CD4-positive, alpha-beta T cell treated with Interferon alpha-2 for 1 hour (primary cell): ENCODE results near the gene SPIRE1.
"Not testable (repeated sequence)": the region's sequence is repeated elsewhere in the genome, so short reads cannot be mapped to it uniquely, and the experiment has no call there.

ENCODE experiments used
- DNase-seq, 2 donors: peaks; one replicate each; pipeline ENCODE4 v3.0.0-alpha.2; 2020 to 2022

The SPIRE1 gene

DNA sequence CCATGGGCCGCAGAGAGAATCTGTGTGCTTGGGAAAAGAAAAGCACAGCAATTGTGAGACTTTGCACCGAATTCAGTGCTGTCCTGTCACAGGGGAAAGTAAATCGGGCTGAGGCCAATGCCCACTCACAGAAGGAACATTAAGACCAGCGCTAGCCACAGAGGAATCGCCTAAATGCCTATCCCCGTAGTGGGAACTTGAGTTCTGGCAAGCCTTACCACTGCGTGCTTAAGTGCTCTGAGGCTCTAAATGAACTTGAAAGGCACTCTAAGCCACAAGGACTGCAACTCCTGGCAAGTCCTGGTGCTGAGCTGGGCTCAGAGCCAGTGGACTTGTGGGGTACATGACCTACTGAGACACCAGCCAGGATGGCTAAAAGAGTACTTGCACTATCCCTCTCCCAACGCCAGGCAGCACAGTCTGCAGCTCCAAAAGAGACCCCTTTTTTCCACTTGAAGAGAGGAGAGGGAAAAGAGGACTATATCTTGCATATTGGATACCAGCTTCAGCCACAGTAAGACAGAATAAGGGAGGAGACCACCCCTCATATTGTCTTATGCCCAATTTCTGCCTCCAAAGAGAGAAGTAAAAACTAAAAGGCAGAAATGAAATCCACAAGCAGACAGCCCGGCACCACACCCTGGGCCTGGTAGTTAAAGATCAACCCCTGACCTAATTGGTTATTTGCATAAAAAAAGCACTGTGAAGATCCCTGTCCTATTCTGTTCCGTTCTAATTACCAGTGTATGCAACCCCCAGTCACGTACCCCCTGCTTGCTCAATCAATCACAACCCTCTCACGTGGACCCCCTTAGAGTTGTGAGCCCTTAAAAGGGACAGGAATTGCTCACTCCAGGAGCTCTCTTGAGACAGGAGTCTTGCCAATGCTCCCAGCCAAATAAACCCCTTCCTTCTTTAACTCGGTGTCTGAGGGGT lies 105.7 kb downstream of the SPIRE1 start:
- DNase-seq, result not testable (repeated sequence)

DNA sequence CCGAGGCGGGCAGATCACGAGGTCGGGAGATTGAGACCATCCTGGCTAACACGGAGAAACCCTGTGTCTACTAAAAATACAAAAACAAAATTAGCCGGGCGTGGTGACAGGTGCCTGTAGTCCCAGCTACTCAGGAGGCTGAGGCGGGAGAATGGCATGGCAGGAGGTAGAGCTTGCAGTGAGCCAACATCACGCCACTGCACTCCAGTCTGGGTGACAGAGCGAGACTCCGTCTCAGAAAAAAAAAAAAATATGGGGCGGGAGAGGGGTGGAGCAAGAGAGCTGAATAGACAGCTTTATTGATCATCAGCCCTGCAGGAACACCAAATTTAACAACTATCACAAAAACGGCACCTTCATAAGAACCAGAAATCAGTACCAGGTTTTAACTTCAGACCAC lies 106.4 kb downstream of the SPIRE1 start:
- DNase-seq, result not testable (repeated sequence)

DNA sequence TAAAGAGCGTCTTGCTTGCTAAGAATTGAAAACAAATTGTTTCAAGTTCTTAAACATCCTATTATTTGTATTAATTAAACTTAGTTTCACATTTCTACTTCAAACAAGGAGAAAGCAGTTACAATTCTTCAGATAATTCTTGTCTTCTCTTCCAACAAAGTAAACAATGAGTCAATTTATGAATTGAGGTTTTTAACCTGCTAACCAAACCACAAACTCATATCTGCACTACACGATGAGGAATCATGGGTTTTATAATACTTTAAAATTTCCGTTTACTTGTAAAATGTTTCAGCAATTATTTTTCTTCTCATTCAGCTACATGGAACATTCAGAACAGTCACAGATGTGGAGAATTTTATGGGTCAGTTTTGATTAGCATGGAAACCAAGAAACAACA lies 114.2 kb downstream of the SPIRE1 start:
- no peak for DNase-seq

DNA sequence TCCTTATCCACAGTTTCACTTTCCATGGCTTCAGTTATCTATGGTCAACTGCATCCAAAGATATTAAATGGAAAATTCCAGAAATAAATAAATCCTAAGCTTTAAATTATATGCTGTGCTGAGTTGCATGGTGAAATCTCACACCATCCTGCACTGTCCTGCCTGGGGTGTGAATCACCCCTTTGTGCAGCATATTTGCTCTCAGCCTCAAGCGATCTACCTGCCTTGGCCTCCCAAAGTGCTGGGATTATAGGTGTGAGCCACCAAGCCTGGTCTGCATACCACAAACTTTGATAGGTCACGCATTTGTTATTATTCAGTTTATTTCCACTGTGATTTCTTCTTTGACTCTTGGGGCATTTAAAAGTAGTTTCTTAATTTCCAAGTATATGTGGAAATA lies 117.2 kb downstream of the SPIRE1 start:
- DNase-seq, result no peak

DNA sequence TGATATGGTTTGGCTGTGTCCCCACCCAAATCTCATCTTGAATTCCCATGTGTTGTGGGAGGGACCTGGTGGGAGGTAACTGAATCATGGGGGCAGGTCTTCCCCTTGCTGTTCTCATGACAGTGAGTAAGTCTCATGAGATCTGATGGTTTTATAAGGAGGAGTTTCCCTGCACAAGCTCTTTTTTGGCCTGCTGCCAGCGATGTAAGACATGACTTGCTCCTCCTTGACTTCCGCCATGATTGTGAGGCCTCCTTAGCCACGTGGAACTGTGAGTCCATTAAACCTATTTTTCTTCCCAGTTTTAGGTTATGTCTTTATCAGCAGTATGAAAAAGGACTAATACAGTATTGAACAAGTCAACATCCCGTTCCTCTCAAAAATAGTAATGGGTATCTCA lies 118.7 kb downstream of the SPIRE1 start:
- not testable (repeated sequence) for DNase-seq

DNA sequence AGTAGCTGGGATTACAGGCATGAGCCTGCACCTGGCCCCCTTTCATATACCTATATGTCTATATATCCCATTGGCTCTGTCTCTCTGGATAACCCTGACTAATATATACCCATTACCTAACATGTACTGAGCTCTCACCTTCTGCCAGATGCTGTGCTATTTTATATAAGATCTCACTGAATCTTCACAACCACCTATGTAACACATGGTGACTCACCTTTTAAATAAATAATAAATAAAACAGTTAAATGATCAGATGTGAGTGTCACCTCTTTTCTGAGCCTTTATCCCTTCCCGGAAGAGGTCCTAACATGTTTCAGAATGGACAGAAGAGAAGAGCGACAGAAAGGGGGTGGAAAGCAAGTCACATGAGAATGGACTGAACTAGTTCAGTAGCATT lies 123.1 kb downstream of the SPIRE1 start:
- DNase-seq, result no peak

DNA sequence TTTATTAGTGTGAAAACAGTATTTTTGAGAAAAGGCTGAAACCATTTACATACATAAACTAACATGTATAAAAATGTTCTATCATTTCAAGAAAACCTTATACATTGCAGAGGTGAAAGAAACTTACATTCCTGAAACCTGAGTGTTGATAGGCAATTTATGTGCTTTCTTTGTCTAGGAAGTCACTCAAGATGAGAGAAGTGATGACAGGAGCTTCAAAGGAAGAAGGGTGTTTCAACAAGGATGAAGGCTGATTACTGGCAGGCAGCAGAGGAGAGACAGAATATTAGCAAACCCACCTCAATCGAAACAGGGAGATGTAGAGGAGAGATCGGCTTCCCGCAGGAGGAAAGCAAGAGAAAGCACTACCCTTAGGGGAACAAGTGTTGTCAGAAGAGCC lies 125.2 kb downstream of the SPIRE1 start:
- DNase-seq, result no peak

DNA sequence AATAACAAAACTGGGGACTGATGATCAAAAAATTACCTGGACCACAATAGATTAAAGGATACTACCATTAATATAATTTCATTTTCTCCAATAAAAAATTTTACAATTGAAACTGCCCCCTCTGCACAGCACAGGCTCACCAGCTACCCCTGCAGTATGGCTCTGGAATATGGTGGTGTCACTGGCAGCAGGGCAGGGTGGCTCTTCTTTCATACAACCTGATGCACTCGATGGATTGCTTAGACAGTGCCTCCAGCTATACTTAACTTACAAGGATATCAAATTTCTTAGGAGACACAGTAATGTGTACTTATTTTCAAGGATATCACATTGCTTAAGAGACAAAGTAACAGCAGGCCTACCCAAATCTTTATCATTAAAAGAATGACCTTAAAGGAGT lies 126.2 kb downstream of the SPIRE1 start:
- DNase-seq, result no peak

DNA sequence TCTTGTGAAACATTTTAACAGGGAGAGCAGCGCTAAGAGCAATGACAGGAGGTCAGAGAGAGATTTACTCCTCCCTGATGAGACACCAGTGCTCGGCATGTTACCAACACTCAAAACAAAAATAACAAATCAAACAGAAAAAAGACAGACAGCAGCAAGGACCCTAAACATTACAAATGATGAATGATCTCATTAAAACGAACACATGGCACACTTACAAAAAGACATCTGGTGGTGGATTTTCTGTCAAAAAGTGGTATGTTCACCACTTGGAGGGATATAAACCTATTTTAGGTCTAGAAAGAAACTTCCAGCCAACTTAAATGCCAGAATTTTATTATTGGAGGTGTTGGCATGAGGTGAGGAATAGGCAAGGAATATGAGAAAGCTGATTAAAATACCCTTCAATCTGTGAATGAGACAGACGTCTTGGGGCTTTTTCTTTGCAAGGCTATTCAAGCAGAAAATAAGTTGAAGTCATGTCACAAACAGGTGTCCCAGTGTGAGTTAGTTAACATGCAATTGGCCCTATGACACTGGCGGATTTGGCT lies 137.4 kb downstream of the SPIRE1 start:
- no peak for DNase-seq

DNA sequence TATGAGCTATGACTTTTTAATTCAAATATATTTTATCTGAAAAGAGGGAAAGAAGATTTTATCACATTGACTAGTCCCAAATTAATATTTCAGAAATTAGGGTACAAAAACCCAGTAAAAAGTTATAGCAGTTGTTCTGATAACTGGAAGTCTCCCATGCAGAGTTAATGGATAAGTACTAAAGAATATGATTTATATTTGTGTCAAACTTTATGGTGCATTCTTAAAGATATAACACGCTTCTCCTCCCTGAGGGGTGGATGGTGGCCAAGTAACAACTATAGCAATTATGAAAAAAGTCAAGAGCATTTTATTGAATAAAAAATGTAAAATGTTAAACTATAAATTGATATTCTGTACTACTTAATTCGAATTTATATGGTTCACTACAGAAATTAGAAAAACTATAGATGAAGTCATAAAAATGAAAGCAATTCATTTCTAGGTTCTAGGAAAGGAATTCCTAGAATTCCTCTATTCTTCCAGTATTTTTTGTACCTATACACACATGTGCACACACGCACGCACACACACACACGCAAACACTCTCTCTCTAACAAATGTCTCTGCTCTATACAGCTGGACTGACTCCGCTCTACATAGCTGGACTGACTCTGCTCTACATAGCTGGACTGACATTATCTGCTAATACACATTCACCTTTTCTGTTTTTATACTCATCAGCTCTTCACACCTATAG lies 138.9 kb downstream of the SPIRE1 start:
- DNase-seq, result no peak

DNA sequence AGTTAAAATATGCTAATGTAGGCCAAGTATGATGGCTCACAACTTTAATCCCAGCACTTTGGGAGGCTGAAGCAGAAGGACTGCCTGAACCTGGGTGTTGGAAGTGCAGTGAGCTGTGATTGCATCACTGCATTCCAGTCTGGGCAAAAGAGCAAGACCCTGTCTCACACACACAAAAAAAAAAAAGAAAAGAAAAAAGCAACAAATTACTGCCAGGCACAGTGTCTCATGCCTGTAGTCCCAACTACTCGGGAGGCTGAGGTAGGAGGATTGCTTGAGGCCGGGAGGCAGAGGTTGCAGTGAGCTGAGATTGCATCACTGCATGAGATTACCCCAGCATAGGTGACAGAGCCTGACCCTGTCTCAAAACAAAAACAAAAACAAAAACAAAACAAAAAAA lies 139.6 kb downstream of the SPIRE1 start:
- DNase-seq, result no peak

DNA sequence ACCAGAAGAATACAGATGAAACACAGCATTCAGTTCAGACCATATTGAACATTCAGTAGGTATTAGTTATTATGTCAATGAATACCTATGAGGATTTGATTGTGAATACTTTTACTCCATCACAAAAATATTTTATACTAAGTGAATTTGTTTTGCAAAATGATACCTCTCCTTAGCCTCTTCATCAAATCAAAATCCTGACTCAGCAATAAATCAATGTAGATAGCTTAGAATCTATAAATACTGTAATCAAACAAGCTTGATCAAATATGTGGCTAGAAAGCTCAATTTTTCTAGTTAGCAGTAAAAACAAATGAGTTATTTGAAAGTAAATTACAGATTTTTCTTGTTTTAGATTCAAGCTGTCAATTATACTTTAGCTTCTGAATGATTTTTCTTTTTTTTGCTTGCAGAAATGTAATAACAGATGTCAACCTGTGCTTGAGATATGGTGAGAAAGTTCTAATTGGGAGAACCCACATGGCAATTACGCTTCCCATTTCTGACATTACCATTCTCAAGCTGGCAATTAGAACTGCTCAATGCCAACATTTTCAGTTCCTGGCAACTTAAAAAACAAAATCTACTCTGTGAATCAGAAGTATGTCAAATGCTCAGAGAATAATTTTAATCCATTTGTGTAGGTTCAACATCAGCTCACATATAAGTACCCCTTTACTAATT lies 140.6 kb downstream of the SPIRE1 start:
- DNase-seq, result no peak

DNA sequence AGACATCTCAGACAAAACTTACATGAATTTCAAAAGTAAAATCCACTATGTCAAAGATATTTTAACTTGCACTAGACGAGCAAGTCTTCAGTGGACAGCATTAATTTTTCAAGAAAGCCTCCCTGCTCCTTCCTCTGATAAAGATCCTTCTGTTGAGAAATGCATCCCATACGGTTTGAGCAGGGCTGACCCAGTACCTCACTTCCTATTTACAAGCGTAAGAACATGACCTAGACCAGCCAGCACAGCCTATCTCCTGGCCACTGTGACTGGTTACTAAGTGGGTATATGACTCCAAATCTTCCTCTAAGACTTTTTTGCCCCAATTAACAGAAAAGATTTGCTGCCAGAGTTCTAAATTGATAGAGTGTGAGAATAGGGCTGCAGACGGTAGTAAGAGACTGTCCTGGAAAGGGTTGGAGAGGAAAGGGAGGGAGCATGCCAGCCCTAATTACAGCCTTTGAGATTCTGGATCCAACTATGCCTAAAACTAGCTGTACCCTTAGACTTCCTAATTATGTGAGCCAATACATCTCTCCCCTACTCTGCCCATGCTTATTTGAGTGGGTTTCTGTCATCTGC lies 141.8 kb downstream of the SPIRE1 start:
- DNase-seq, result no peak

DNA sequence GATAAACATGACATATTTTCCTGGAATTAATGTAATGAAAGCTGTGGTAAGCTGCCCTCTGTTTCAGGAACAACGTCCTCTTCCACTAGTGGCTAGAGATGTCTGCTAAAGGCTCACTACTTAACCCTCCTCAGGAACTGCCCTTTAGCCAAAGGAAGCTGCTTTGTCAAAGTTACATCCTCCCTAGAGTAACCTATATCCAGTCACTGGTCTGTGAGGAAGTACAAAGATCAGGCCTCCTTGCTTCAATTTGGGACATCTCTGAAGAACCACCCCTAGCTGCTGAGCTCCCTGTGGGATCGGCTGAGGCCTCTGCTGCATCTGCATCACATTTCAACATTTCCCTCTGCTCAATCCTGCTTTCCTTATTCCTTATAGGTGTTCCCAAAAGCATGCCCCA lies 142.4 kb downstream of the SPIRE1 start:
- DNase-seq, result no peak

DNA sequence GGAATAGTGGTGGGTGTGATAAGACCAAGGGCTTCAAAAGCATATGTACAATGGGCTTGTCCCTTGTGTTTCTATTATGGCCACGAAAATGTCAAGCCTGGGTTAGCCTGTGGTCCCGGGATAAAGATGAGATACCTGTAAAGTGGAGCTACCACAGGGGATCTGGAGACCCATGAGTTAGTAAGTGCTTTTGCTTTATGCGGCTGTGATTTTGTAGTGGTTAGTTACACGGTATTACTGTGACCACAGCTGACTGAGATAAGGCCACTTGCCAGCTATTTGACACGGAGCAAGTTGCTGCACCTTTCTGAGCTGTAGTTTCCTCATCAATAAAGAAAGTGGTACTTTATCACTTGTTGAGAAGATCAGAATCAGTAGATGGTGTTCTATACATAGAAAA lies 150.9 kb downstream of the SPIRE1 start:
- DNase-seq, result no peak

DNA sequence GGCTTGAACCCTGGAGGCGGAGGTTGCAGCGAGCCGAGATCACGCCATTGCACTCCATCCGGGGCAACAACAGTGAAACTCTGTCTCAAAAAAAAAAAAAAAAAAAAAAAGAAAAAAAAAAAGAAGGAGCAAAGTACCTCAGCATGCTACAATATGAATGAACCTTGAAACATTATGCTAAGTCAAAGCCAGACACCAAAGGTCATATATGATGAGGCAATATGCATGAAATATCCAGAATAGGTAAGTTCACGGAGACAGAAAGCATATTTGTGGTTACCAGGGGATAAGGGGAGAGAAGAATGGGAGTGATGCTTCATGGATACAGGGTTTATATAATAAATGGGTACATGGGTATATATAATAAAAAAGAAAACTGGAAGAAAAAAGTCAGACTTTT lies 156.9 kb downstream of the SPIRE1 start:
- DNase-seq, result no peak

DNA sequence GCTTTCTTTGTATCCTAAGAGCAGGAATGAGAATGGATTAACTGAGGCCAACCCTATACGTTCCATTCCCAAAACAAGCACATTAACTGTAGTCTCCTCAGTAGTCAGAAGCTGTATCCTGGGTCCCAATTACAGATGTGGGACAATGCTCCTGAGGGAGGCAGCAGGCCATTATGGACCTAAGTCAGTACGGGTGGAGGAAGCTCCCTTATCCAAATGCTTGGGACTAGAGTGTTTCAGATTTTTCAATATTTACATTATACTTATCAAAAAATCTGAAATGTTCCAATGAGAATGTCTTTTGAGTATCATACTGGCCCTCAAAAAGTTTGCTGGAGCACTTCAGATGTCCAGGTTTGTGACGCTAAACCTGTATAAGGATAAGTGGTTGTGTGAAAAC lies 160.1 kb downstream of the SPIRE1 start:
- no peak for DNase-seq

DNA sequence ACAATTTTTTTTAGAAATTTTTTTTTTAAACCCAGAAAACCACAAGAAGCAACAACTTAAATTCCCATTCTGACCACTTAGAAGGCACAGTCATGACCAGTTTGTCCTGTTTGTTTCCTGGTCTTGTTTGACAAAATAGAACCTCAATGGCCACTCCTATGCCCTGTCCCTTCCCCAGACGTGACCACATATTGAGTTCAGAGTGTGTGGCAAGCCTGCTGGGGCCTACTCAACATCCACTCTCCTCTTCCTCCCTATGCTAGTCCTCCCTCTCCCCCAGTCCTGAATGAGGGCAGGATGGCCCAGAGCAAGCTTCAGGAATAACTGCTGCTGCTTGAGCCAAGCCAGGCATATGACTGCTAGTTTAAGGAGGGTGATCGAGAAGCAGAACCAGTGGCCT lies 160.6 kb downstream of the SPIRE1 start:
- no peak for DNase-seq

DNA sequence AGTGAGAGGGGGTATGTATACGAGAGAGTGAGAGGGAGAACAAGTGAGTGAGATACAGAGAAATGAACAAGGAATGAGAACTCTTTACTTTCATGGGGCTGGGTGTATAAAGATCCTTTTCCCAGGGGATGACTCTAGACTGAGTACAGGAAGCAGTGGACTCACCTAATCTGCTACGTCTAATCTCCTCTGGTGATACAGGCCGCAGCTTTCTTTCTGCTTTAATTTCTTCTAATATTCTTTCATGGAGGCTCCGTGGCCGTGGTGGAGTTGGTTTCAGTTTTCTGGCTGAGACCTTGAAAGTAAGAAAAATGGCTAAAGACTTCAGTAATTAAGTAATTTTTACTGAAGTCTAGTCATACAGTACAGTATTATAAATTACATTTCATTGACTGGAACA lies 165.0 kb downstream of the SPIRE1 start:
- DNase-seq, result no peak

DNA sequence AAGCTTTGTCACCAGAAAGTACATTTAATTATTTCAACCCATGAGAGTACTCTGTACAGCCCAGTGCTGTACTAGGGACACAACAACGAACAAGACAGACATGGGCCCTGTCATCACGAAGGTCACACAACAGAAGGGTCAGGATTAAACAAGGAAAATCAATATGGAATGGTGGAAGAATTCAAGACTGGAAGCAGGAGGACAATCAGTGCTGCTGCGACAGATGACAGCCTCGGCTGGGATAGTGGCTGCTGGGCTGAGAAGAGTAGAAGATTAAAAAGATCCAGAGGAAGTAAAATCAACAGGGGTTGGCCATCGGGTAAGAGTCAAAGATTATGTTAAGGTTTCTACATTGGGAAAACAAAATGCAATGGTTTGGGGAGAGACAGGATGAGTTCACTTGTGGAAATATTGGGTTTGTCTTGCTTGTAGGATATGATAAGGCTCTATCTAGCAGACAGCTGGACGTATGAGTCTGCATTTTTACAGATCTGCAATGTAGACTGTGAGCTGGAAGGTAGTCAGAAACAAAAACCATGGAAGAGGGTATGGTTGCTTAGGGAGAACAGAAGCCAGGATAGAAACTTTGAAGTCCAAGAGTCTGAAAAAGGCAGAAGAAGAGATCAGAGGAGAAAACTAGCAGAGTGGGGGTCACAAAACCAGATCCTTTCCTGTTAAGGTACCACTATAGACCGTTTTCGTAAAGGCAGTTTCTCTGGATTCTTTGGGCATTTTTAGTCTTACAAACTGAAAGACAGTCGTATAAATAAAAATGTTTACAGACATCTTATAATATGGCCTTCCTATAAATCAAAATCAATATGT lies 166.1 kb downstream of the SPIRE1 start:
- no peak for DNase-seq

DNA sequence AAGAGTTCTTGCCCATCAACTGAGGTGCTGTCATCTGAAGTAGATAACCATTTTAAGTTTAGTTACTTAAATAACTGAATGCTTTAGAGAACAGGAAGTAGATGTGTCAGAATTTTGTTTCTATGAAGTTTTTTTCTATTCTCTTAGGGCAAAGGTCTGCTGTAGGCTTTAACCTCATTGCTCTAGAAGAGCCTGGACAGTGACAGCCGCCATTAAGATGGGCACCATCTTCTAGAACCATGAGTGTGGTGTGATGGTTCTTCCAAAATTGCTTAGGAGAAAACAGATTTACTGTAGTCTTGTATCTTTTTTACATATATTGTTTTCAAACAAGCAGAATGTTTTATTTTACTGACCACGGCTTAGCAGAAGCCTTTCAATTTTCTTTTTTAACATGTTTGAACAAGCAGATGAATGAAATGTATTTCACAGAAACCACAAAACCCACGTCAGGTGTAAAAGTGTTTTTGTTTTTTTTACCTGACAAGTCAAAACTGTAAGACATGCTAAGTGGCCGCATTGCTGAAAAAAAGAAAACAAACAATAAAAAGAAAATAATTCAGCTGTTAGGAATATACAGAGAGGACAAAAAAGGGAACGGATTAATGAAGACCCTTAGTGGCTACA lies 172.3 kb downstream of the SPIRE1 start:
- DNase-seq, result no peak

DNA sequence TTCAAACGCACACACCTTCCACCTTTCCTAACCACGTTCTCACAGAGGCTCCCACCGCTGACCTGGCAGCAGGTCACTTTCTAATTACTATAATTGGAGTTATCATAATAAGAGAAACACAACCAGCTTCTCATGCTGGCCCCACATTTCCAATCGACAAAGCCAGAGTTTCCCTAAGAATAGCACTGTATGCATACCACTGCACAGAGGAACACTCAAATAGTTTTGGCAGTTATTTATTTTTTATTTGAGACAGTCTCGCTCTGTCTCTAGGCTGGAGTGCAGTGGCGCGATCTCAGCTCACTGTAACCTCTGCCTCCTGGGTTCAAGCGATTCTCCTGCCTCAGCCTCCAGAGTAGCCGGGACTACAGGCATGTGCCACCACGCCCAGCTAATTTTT lies 176.0 kb downstream of the SPIRE1 start:
- DNase-seq, result not testable (repeated sequence)
